ENCODE measurements around the gene GSTA4. TPM values are rescaled to one million over a fixed set of nuclear protein-coding genes. Genes with fewer than 3 reads are reported as not detected.

The GSTA4 gene
- total and polyA plus RNA-seq, 2 of the 8 experiments (the other 6 are each of a cell fraction or from before 2014, with no cell fraction given): 13.9 to 21.6 TPM

DNA sequence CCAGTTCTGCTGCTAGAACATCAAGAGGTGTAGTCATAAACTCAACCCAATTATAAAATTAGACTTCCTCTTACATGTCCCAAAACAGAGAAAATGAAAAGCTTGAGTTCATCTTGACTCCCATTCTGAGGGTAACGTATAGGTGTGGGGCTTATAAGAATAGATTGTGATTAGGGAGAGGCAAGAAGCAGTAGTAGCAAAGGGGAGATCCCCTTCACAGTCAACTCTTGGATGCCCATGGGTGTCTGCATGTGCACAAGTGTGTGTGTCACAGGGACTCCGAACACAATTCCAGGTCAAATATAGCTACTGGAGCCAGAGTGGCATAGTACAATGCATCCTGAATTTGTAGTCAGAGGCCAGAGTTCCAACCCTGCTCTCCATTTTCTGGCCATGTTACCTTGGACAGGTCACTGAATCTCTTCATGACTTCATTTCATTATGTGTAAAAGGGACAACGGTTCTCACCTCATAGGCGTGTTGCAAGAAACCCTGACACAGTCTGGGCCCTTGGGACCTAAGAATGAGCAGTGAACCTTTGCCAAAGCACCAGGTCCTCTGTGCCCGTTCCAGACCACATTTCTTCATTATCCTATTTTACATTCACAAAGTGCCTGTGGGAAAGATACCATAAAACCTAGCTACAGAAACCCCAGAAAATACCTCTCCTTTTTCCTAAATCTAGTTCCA lies 11.8 kb downstream of the GSTA4 start:
- H4K8ac ChIP-seq (ENCODE audit: extremely low read depth, insufficient read depth, low read length): no peak overlapping the region
- H3K79me2 ChIP-seq (ENCODE audit: control insufficient read depth in 1 of 2, insufficient read depth in 2 of 2, low read length in 2 of 2): no peaks in the 10 kb centered on the region
- no peaks in the 10 kb centered on the region for H3K79me1 ChIP-seq (ENCODE audit: low read depth, low read length)
- H3K36me3 ChIP-seq (ENCODE audit: control insufficient read depth in 2 of 4, insufficient read depth in 4 of 4, low read length in 3 of 4): peaks cover 0 to 26% (median 6%) of the 10 kb centered on the region in 4 experiments; a peak in 5 of 8 replicates
- no peak overlapping the region for H3K23ac ChIP-seq (ENCODE audit: insufficient read length)
- H3K4me1 ChIP-seq (replicated peaks in 1 of 4; ENCODE audit: control insufficient read depth in 3 of 4, insufficient read depth in 4 of 4, low read length in 3 of 4): no peaks in the 10 kb centered on the region
- no peak overlapping the region for H3K4me3 ChIP-seq (ENCODE audit: extremely low read depth in 1 of 4, insufficient read depth in 2 of 4, low read depth in 3 of 4, low read length in 4 of 4)
- no peak overlapping the region for H2BK20ac ChIP-seq (ENCODE audit: low read length)
- CTCF ChIA-PET (ENCODE audit: partially characterized antibody): interaction anchor here (0.6 to 2.7 kb wide), 4 partner anchors 11 to 299 kb away, joined by 3 to 21 read pairs (median 4); partner anchors contain the start of gene GSTA4
- TF ChIP-seq CTBP2 (IDR thresholded peaks at IDR 0.05; ENCODE audit: borderline replicate concordance, insufficient read depth, insufficient read length, low read length): no peak
- no peak overlapping the region for H2BK12ac ChIP-seq (ENCODE audit: low read depth, low read length)
- no peak overlapping the region for H3K4ac ChIP-seq (replicated peaks; ENCODE audit: insufficient read length, low read depth, low read length)
- H2BK15ac ChIP-seq (ENCODE audit: low read length): no peak overlapping the region
- 84% methylated on average over 5 of the region's 5 CpGs; no CpG with 5 or more reads in 1 of the 2 experiments for WGBS, 2 experiments (ENCODE audit: extremely low coverage in 1 of 2, insufficient coverage in 1 of 2, insufficient read length in 1 of 2, insufficient replicate concordance in 2 of 2, low coverage in 1 of 2, low lambda C conversion rate in 2 of 2, missing lambda C conversion rate in 1 of 2)
- DNase-seq (ENCODE audit: low read depth in 1 of 2, low spot score in 2 of 2) (no peak), FAIRE-seq (no peak)
- H4K5ac ChIP-seq (ENCODE audit: insufficient read length, low read depth, low read length): no peak overlapping the region
- H3K27ac ChIP-seq (ENCODE audit: low read depth, low read length): no peak overlapping the region
- H2BK120ac ChIP-seq (replicated peaks; ENCODE audit: low read depth, low read length): no peak overlapping the region
- H4K91ac ChIP-seq (replicated peaks; ENCODE audit: insufficient read length, low read length): no peak overlapping the region
- H2AK5ac ChIP-seq (ENCODE audit: low read depth, low read length): no peak overlapping the region
- H3K23me2 ChIP-seq (ENCODE audit: low read depth, low read length): no peaks in the 10 kb centered on the region
- no peak overlapping the region for H3K18ac ChIP-seq (ENCODE audit: extremely low read depth, low read length)
- POLR2A ChIA-PET (ENCODE audit: partially characterized antibody): interaction anchor here (0.6 to 0.9 kb wide), 2 partner anchors 10 to 224 kb away, joined by 3 read pairs; no protein-coding TSS in a partner anchor
- H3K9me3 ChIP-seq (ENCODE audit: insufficient read depth in 2 of 2, low read depth in 1 of 2, low read length in 1 of 2): no peaks in the 10 kb centered on the region
- no peak overlapping the region for H3K56ac ChIP-seq (replicated peaks; ENCODE audit: insufficient read length, low read depth, low read length)
- no peak overlapping the region for H3K4me2 ChIP-seq (ENCODE audit: insufficient read depth in 1 of 2, low read depth in 2 of 2, low read length in 2 of 2)
- no peak overlapping the region; a peak in 1 of 7 replicates for H3K9ac ChIP-seq (replicated peaks in 1 of 4; ENCODE audit: extremely low read depth in 1 of 4, low read depth in 3 of 4, low read length in 3 of 4)
- no peaks in the 10 kb centered on the region for H3K27me3 ChIP-seq (replicated peaks in 1 of 4; ENCODE audit: control insufficient read depth in 3 of 4, extremely low read depth in 1 of 4, insufficient read depth in 3 of 4, low read length in 3 of 4)
- H4K20me1 ChIP-seq (replicated peaks in 1 of 2; ENCODE audit: control insufficient read depth in 1 of 2, insufficient read depth in 2 of 2, low read length in 2 of 2): no peaks in the 10 kb centered on the region
- H2BK5ac ChIP-seq (ENCODE audit: low read depth, low read length): no peak overlapping the region
- no peak overlapping the region for H3K14ac ChIP-seq (ENCODE audit: insufficient read length)
- no peak overlapping the region for H2AFZ ChIP-seq (ENCODE audit: low read length)

Data from H1 (cell line).